ENCODE measurements around the gene MPHOSPH9.

Gene MPHOSPH9

GRCh38 chr12:123143736-123144461, 89.0 kb downstream of the MPHOSPH9 start:
- DNase-seq, result no peak

GRCh38 chr12:123142921-123143735, 89.8 kb downstream of the MPHOSPH9 start:
- peak; percentile 88 for DNase-seq

GRCh38 chr12:123142518-123142840, 90.5 kb downstream of the MPHOSPH9 start:
- DNase-seq, result no peak

GRCh38 chr12:123141615-123142517, 91.1 kb downstream of the MPHOSPH9 start:
- DNase-seq, result no peak

- DNase-seq, result no peak
Observed at GRCh38 chr12:123140676-123141614, 92.0 kb downstream of the MPHOSPH9 start.

- DNase-seq, result no peak
Observed at GRCh38 chr12:123139926-123140675, 92.8 kb downstream of the MPHOSPH9 start.

- no peak for DNase-seq
Observed at GRCh38 chr12:123135688-123136087, 97.3 kb downstream of the MPHOSPH9 start.

- DNase-seq, result no peak
Observed at GRCh38 chr12:123134826-123135225, 98.1 kb downstream of the MPHOSPH9 start.

- no peak for DNase-seq
Observed at GRCh38 chr12:123134271-123134671, 98.7 kb downstream of the MPHOSPH9 start.

- DNase-seq, result no peak
Observed at GRCh38 chr12:123133701-123134100, 99.2 kb downstream of the MPHOSPH9 start.

- peak; percentile 54 for DNase-seq
Observed at GRCh38 chr12:123132951-123133619, 99.9 kb downstream of the MPHOSPH9 start.

- DNase-seq, result peak; percentile 97
Observed at GRCh38 chr12:123131879-123132402, 101.0 kb downstream of the MPHOSPH9 start.

- peak; percentile 81 for DNase-seq
Observed at GRCh38 chr12:123131291-123131832, 101.6 kb downstream of the MPHOSPH9 start.

- DNase-seq, result no peak
Observed at GRCh38 chr12:123129621-123130020, 103.3 kb downstream of the MPHOSPH9 start.

GRCh38 chr12:123127182-123127495, 105.8 kb downstream of the MPHOSPH9 start:
- no peak for DNase-seq

- no peak for DNase-seq
Observed at GRCh38 chr12:123126294-123127181, 106.4 kb downstream of the MPHOSPH9 start.

- DNase-seq, result no peak
Observed at GRCh38 chr12:123122626-123123025, 110.3 kb downstream of the MPHOSPH9 start.

- no peak for DNase-seq
Observed at GRCh38 chr12:123121670-123122069, 111.3 kb downstream of the MPHOSPH9 start.

GRCh38 chr12:123120452-123121166, 112.3 kb downstream of the MPHOSPH9 start:
- DNase-seq, result peak; percentile 62

Measured in NCI-H510A (cell line).